Cardiac muscle cell (in vitro differentiated cells and primary cell): ENCODE measurements around the gene NCR2. TPM values are rescaled to one million over a fixed set of nuclear protein-coding genes. Genes with fewer than 3 reads are reported as not detected.

ENCODE experiments used
- DNase-seq, 2 donors: peaks; one replicate each; pipeline versions ENCODE4 v3.0.0 to v3.0.0-alpha.2; 2010 to 2017; ENCODE audit warnings: low read depth in 1 of 2, low spot score in 1 of 2
- H3K27ac ChIP-seq: fragments of 200-600 bp; sonication (generic); 2 replicates; pipeline ENCODE4 v1.5.1; 2016
- H3K27me3 ChIP-seq: fragments of 200-600 bp; sonication (generic); 2 replicates; pipeline ENCODE4 v1.6.0; 2016; ENCODE audit warnings: control low read depth
- H3K36me3 ChIP-seq: fragments of 200-600 bp; sonication (generic); 2 replicates; pipeline ENCODE4 v1.5.1; 2016; ENCODE audit warnings: control low read depth
- H3K4me1 ChIP-seq: fragments of 200-600 bp; sonication (generic); 2 replicates; pipeline ENCODE4 v1.8.1; 2017; ENCODE audit warnings: low read depth, mild to moderate bottlenecking, mixed run types
- H3K4me3 ChIP-seq: fragments of 200-600 bp; sonication (generic); 2 replicates; pipeline ENCODE4 v1.5.1; 2016; ENCODE audit warnings: mild to moderate bottlenecking
- H3K9me3 ChIP-seq: fragments of 200-600 bp; sonication (generic); 2 replicates; pipeline ENCODE4 v1.5.1; 2017; ENCODE audit warnings: low read depth, mild to moderate bottlenecking, control low read depth
- CTCF ChIP-seq: IDR thresholded peaks from 2 replicates; pipeline ENCODE4 v1.5.1; 2012; ENCODE audit warnings: low read depth, mild to moderate bottlenecking, low read length
- polyA plus RNA-seq: library from polyadenylated mRNA; unstranded; fragments of >200 nt; fragmentation: Nextera tagmentation; extraction: Ambion mirVana; gene quantifications from 2 replicates; pipeline ENCODE4 v1.2.1, GENCODE V29; 2016
- total RNA-seq: library from RNA; depleted of rRNA; stranded (reverse); fragments of >200 nt; gene quantifications from 2 replicates; pipeline ENCODE4 v1.2.3, GENCODE V29; 2016

NCR2 gene
- total and polyA plus RNA-seq, 2 experiments from 2014 or later, result not detected

DNA sequence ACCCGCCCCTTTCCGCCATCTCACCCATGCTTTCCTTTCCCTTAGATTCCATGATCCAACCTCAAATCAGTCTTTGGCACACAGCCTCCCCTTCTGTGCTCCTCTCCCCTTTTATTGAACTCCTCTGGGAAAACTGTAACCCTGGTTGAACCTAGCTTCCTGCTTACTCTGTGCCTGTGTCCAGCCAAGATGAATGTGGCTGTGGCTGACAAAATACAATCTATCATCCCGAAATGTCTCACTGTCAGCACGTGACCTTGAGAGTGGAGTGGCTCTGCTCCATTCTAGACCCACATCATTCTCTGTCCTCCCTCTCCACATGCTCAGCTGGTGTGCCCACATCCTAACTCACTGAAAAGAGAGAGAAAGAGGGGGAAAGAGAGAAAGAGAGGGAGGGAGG, 11.0 kb downstream of the NCR2 start:
- no peak overlapping the region for H3K4me3 ChIP-seq
- H3K4me1 ChIP-seq, result no peaks in the 10 kb centered on the region
- peak in 1 of 2 donors; percentile 6 for DNase-seq
- no peaks in the 10 kb centered on the region for H3K36me3 ChIP-seq
- H3K27me3 ChIP-seq, result peaks cover 18% of the 10 kb centered on the region
- TF ChIP-seq CTCF, result no peak
- H3K27ac ChIP-seq, result no peak overlapping the region
- H3K9me3 ChIP-seq, result no peaks in the 10 kb centered on the region

- peak in 1 of 2 donors; percentile 6 for DNase-seq
- Histone ChIP-seq H3K4me3 (no peak overlapping the region), H3K9me3 (no peaks in the 10 kb centered on the region), H3K4me1 (no peaks in the 10 kb centered on the region), H3K27me3 (peaks cover 19% of the 10 kb centered on the region), H3K27ac (no peak overlapping the region), H3K36me3 (no peaks in the 10 kb centered on the region)
- no peak for TF ChIP-seq CTCF
Measured at GRCh38 chr6:41347378-41348050, 12.1 kb downstream of the NCR2 start.

DNA sequence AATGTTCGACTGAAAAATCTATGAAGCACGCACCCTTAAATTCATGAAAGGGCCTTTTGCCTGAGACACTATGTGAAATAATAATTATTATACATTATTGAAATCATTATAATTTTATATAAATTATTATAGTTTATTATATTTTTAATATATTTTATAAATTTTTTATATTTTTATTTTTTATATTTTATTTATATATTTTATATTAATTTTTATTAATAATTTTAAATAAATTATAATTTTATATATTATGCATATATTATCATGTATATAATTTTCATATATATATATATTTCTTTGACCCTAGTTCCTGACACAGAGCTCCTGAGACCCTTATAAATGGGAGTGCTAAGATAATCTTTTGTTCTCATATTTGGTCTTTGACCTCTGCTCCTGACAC, 13.5 kb downstream of the NCR2 start:
- H3K4me1 ChIP-seq, result no peaks in the 10 kb centered on the region
- no peaks in the 10 kb centered on the region for H3K36me3 ChIP-seq
- DNase-seq, result no peak
- TF ChIP-seq CTCF, result no peak
- peaks cover 25% of the 10 kb centered on the region for H3K27me3 ChIP-seq
- H3K27ac ChIP-seq, result no peak overlapping the region
- no peaks in the 10 kb centered on the region for H3K9me3 ChIP-seq
- H3K4me3 ChIP-seq, result no peak overlapping the region

DNA sequence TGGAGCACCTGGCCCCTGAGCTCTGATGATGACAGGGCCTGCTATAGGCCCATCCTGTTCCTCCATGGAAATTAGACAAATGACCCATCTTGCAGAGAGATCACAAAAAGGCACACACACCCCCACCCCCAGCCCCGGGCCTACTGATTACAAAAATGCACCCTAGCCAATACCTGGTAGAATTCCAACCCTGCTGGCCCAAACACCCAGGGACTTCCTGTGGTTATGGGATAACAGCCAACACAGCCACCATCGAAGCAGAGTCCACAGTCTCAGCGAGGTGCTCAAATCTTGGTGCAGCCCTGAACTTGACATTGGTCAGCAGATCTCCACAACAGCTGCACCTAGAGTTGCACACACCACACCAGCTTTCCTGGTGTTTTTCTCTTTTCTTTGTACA, 17.0 kb downstream of the NCR2 start:
- H3K4me3 ChIP-seq, result no peak overlapping the region
- peaks cover 44% of the 10 kb centered on the region for H3K27me3 ChIP-seq
- H3K9me3 ChIP-seq, result no peaks in the 10 kb centered on the region
- no peaks in the 10 kb centered on the region for H3K4me1 ChIP-seq
- TF ChIP-seq CTCF, result no peak
- no peaks in the 10 kb centered on the region for H3K36me3 ChIP-seq
- no peak for DNase-seq
- H3K27ac ChIP-seq, result no peak overlapping the region

DNA sequence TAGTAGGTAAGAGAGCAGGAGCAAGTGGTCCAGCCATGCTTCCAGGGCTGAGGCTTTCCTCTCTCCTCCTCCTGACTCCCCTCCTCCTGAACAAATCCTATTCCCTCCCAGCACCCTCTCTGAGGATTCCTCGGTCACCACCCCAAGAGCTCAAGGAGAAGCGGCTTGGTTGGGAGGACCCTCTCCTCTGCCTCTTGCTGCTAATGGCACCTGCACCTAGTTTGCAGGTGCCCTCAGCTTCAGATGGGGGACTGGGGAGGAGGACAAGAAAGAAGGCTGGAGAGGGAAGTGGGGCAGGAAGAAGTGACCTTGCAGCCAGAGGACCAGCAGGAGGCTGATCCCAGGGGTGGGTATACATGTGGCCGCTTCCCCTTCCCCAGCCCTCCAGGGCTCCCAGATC, 17.5 kb downstream of the NCR2 start:
- Histone ChIP-seq H3K27ac (no peak overlapping the region), H3K27me3 (peaks cover 44% of the 10 kb centered on the region), H3K4me1 (no peaks in the 10 kb centered on the region), H3K4me3 (no peak overlapping the region), H3K9me3 (no peaks in the 10 kb centered on the region), H3K36me3 (no peaks in the 10 kb centered on the region)
- no peak for TF ChIP-seq CTCF
- no peak for DNase-seq
